Glutamatergic neuron (in vitro differentiated cells): Measurements from ENCODE around the gene DDX39A. TPM values are rescaled to one million over a fixed set of nuclear protein-coding genes. Genes with fewer than 3 reads are reported as not detected.
"Not testable (repeated sequence)": the region's sequence is repeated elsewhere in the genome, so short reads cannot be mapped to it uniquely, and the experiment has no call there.

Experiments used
- DNase-seq: peaks from one replicate; pipeline ENCODE4 v3.0.0; 2022
- H3K27ac Mint-ChIP-seq: one replicate; pipeline ENCODE4 v1.8.0; 2020; ENCODE audit warnings: mild to moderate bottlenecking, mixed read lengths, inconsistent platforms; ENCODE audit not compliant: unreplicated experiment
- H3K27me3 Mint-ChIP-seq: one replicate; pipeline ENCODE4 v1.8.0; 2020; ENCODE audit warnings: mild to moderate bottlenecking, moderate library complexity, mixed read lengths, inconsistent platforms; ENCODE audit not compliant: unreplicated experiment
- H3K36me3 Mint-ChIP-seq: one replicate; pipeline ENCODE4 v1.8.0; 2020; ENCODE audit warnings: mild to moderate bottlenecking, mixed read lengths, inconsistent platforms; ENCODE audit not compliant: unreplicated experiment
- H3K4me1 Mint-ChIP-seq: one replicate; pipeline ENCODE4 v1.8.0; 2020; ENCODE audit warnings: mild to moderate bottlenecking, low read depth, mixed read lengths, inconsistent platforms; ENCODE audit not compliant: unreplicated experiment
- H3K4me3 Mint-ChIP-seq: one replicate; pipeline ENCODE4 v1.8.0; 2020; ENCODE audit warnings: mild to moderate bottlenecking, mixed read lengths, inconsistent platforms; ENCODE audit not compliant: unreplicated experiment
- H3K9me3 Mint-ChIP-seq: one replicate; pipeline ENCODE4 v1.8.0; 2020; ENCODE audit warnings: mild to moderate bottlenecking, moderate library complexity, mixed read lengths, inconsistent platforms; ENCODE audit not compliant: unreplicated experiment
- CTCF ChIP-seq: fragments of 200-600 bp; sonication (generic); IDR thresholded peaks from one replicate; pipeline ENCODE4 v1.5.0; 2021; ENCODE audit not compliant: partially characterized antibody, unreplicated experiment
- total RNA-seq: library from RNA; stranded (reverse); fragmentation: NEBNext Ultra II Directional; extraction: Animal tissue kit (Norgen Biotek cat#: 25700); gene quantifications from one replicate; pipeline ENCODE4 v1.2.1, GENCODE V29; 2021; ENCODE audit not compliant: unreplicated experiment

The DDX39A gene
- total RNA-seq, 1 donor from 2014 or later, result 103 TPM

GRCh38 chr19:14405758-14406644 is 13.1 kb downstream of the DDX39A start:
- H3K27ac Mint-ChIP-seq, result peak overlapping the region; percentile 80
- H3K9me3 Mint-ChIP-seq, result peaks cover 3% of the 10 kb centered on the region
- H3K27me3 Mint-ChIP-seq, result peaks cover 2% of the 10 kb centered on the region
- H3K4me1 Mint-ChIP-seq, result no peaks in the 10 kb centered on the region
- H3K4me3 Mint-ChIP-seq, result peak overlapping the region; percentile 87
- peak; percentile 98 for DNase-seq
- no peaks in the 10 kb centered on the region for H3K36me3 Mint-ChIP-seq
- TF ChIP-seq CTCF, result peak; percentile 99

- Mint-ChIP-seq H3K4me1 (no peaks in the 10 kb centered on the region), H3K27me3 (peaks cover 2% of the 10 kb centered on the region), H3K27ac (no peak overlapping the region), H3K4me3 (peak overlapping the region; percentile 87), H3K9me3 (peaks cover 3% of the 10 kb centered on the region), H3K36me3 (no peaks in the 10 kb centered on the region)
- no peak for TF ChIP-seq CTCF
- no peak for DNase-seq
These were observed 13.8 kb downstream of the DDX39A start for GRCh38 chr19:14405380-14405757.

GRCh38 chr19:14404312-14404711 is 14.8 kb downstream of the DDX39A start:
- TF ChIP-seq CTCF, result no peak
- Mint-ChIP-seq H3K36me3 (no peaks in the 10 kb centered on the region), H3K4me3 (no peak overlapping the region), H3K9me3 (peaks cover 3% of the 10 kb centered on the region), H3K4me1 (no peaks in the 10 kb centered on the region), H3K27me3 (peaks cover 2% of the 10 kb centered on the region), H3K27ac (no peak overlapping the region)
- no peak for DNase-seq

GRCh38 chr19:14403145-14403930 is 15.8 kb downstream of the DDX39A start:
- not testable (repeated sequence) for H3K4me1 Mint-ChIP-seq, DNase-seq, H3K9me3 Mint-ChIP-seq, H3K27ac Mint-ChIP-seq, H3K4me3 Mint-ChIP-seq, H3K36me3 Mint-ChIP-seq, H3K27me3 Mint-ChIP-seq

- Mint-ChIP-seq H3K9me3 (peaks cover 3% of the 10 kb centered on the region), H3K27ac (no peak overlapping the region), H3K4me3 (no peak overlapping the region), H3K4me1 (no peaks in the 10 kb centered on the region), H3K27me3 (peaks cover 2% of the 10 kb centered on the region), H3K36me3 (no peaks in the 10 kb centered on the region)
- no peak for DNase-seq
- TF ChIP-seq CTCF, result no peak
These were observed 16.6 kb downstream of the DDX39A start for GRCh38 chr19:14402332-14403144.
